Type B pancreatic cell (in vitro differentiated cells): ENCODE data around the gene CNNM2. TPM values are rescaled to one million over a fixed set of nuclear protein-coding genes. Genes with fewer than 3 reads are reported as not detected.
"Not testable (repeated sequence)": the region's sequence is repeated elsewhere in the genome, so short reads cannot be mapped to it uniquely, and the experiment has no call there.

ENCODE experiments used
- DNase-seq: peaks from one replicate; pipeline ENCODE4 v3.0.0; 2021; ENCODE audit warnings: mixed read lengths; ENCODE audit not compliant: unreplicated experiment; ENCODE audit errors: extremely low spot score
- H3K27ac Mint-ChIP-seq: 2 replicates; pipeline ENCODE4 v1.8.0; 2021; ENCODE audit warnings: mild to moderate bottlenecking, mixed read lengths
- H3K27me3 Mint-ChIP-seq: 2 replicates; pipeline ENCODE4 v1.8.0; 2021; ENCODE audit warnings: mixed read lengths
- H3K36me3 Mint-ChIP-seq: 2 replicates; pipeline ENCODE4 v1.8.0; 2021; ENCODE audit warnings: mixed read lengths
- H3K4me1 Mint-ChIP-seq: one replicate; pipeline ENCODE4 v1.8.0; 2021; ENCODE audit warnings: mixed read lengths; ENCODE audit not compliant: unreplicated experiment
- H3K4me3 Mint-ChIP-seq: 2 replicates; pipeline ENCODE4 v1.8.0; 2021; ENCODE audit warnings: mild to moderate bottlenecking, mixed read lengths
- H3K9me3 Mint-ChIP-seq: 2 replicates; pipeline ENCODE4 v1.8.0; 2021; ENCODE audit warnings: mixed read lengths
- total RNA-seq: library from RNA; stranded (reverse); gene quantifications from 2 replicates; pipeline ENCODE4 v1.2.1, GENCODE V29; 2021; ENCODE audit warnings: low replicate concordance
- TF ChIP-seq, protein P1 (sequence below): fragments of 200-600 bp; sonication (generic); conservative IDR thresholded peaks from 2 replicates; pipeline ENCODE4 v1.5.0; 2021; ENCODE audit warnings: antibody characterized with exemption, mild to moderate bottlenecking

The CNNM2 gene
- total RNA-seq, 1 donor from 2014 or later: 9.8 TPM

DNA sequence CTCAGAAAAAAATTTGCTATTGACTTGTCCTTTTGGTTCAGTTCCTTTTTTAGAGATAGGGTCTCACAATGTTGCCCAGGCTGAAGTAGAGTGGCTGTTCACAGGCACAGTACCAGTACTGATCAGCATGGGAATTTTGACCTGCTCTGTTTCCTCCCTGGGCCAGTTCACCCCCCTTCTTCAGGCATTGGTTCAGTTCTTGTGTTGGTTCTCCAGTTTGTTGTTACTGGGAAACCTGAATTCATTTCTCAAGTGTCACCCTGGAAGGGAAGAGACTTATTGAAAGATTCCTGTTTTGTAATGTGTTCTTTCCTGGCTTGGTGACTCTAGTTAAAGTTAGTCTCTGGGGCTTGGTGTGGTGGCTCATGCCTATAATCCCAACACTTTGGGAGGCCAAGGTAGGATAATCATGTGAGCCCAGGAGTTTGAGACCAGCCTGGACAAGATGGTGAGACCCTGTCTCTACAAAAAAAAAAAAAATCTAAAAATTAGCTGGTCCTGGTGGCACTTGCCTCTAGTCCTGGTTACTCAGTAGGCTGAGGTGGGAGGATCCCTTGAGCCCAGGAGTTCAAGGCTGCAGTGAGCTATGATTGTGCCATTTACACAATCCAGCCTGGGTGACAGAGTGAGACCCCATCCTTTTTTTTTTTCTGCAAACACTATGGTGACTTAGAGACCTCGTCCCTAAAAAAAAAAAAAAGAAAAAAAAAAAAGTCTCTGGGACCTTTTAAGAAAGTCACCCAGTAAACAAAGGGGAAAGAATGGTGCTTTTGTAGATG lies 52.7 kb downstream of the CNNM2 start:
- H3K4me1 Mint-ChIP-seq: peaks cover 4% of the 10 kb centered on the region
- no peaks in the 10 kb centered on the region for H3K36me3 Mint-ChIP-seq
- no peaks in the 10 kb centered on the region for H3K9me3 Mint-ChIP-seq
- H3K4me3 Mint-ChIP-seq: no peak overlapping the region
- no peak for DNase-seq
- TF ChIP-seq, protein P1, sequence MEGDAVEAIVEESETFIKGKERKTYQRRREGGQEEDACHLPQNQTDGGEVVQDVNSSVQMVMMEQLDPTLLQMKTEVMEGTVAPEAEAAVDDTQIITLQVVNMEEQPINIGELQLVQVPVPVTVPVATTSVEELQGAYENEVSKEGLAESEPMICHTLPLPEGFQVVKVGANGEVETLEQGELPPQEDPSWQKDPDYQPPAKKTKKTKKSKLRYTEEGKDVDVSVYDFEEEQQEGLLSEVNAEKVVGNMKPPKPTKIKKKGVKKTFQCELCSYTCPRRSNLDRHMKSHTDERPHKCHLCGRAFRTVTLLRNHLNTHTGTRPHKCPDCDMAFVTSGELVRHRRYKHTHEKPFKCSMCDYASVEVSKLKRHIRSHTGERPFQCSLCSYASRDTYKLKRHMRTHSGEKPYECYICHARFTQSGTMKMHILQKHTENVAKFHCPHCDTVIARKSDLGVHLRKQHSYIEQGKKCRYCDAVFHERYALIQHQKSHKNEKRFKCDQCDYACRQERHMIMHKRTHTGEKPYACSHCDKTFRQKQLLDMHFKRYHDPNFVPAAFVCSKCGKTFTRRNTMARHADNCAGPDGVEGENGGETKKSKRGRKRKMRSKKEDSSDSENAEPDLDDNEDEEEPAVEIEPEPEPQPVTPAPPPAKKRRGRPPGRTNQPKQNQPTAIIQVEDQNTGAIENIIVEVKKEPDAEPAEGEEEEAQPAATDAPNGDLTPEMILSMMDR: no peak
- H3K27me3 Mint-ChIP-seq: no peaks in the 10 kb centered on the region
- H3K27ac Mint-ChIP-seq: no peak overlapping the region

DNA sequence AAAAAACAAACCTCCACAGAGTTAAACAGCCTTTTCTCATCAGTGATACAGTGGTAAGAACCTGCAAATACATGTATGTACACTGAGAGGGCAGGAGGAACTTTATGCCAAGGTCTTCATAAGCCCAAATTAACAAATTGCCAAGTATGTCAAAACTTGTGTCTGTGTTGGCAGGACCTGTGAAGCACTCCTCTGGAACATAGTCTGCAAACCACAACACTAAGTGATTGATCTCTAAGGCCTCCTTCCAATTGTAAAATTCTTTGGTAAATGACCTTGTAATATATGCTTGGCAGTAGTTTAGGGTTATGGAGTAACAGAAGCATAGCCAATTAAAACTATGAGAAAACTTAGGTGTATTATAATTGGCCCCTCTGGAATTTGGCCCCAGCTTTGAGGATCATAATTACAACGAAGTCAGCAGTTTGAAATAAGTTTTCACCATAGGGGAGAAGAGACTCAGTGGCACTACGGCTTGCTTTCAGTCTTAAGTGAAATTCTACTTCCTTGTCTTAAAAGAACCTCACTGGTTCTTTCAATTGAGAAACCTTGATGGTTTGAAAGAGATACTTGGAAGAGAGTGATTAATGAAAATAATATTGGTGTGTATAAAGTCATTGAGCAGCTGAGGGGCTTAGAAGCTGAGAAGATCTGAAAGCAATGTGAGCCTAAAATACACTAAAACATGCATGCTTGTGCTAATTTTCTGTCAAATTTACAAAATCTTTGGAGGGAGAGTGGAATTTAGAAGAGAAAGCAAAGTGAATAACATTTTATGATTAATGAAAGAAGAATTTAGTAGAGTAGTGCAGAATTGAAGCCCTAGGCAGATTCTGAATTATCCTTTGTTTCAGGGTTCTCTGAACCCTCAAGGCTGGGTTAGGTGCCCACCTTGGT lies 57.6 kb downstream of the CNNM2 start:
- DNase-seq: no peak
- no peaks in the 10 kb centered on the region for H3K36me3 Mint-ChIP-seq
- H3K9me3 Mint-ChIP-seq: no peaks in the 10 kb centered on the region
- peaks cover 9% of the 10 kb centered on the region for H3K4me1 Mint-ChIP-seq
- H3K27me3 Mint-ChIP-seq: no peaks in the 10 kb centered on the region
- H3K27ac Mint-ChIP-seq: peak overlapping the region; percentile 46
- TF ChIP-seq, protein P1: no peak
- no peak overlapping the region for H3K4me3 Mint-ChIP-seq

DNA sequence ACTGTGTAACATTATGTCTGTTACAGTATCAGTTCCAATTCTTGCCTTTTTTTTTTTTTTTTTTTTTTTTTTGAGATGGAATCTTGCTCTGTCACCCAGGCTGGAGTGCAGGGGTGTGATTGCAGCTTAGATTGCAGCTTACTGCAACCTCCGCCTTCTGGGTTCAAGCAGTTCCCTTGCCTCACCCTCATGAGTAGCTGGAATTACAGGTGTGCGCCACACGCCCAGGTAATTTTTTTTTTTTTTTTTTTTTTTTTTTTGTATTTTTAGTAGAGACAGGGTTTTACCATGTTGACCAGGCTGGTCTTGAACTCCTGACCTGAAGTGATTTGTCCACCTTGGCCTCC lies 58.3 kb downstream of the CNNM2 start:
- H3K4me3 Mint-ChIP-seq, H3K4me1 Mint-ChIP-seq, DNase-seq, H3K9me3 Mint-ChIP-seq, H3K27me3 Mint-ChIP-seq, H3K36me3 Mint-ChIP-seq, H3K27ac Mint-ChIP-seq: not testable (repeated sequence)

DNA sequence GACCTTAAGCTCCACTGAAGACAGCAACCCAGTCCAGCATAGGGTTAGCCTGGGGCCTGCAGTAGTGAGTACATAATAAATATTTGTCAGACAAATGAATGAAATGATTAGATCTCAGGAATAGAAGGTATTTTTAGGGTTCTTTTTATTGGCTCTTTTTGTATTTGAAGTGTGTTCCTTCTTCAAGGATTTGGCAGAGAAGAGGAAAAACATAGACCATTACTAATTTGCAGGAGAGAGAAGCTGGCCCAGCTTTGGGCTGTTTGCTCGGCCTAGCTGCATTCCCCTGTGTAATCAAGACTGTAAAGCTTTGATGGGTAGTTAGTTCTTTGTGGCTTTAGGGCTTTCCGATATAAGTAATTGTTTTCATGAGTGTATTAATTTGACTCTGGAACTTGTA lies 64.2 kb downstream of the CNNM2 start:
- TF ChIP-seq, protein P1: no peak
- H3K27me3 Mint-ChIP-seq: no peaks in the 10 kb centered on the region

DNA sequence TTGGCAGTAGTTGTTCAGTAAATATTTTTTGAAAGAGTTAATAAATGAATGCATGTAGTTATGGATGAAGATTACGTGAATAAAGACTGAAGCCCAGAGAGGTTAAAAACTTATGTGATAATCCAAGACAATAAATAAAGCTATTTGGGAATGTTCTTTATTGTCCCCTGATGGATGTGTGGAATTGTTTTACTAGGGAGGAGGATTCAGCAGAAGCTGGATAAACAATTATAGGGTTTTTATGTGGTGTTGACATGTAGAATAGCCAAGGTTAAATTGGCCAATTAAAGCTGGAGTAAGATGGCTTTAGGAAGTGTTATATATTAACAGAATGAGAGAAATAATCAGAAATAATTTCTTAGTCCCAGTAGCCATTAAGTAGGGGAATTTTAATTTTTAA lies 66.0 kb downstream of the CNNM2 start:
- Mint-ChIP-seq H3K27ac (no peak overlapping the region), H3K27me3 (no peaks in the 10 kb centered on the region), H3K36me3 (no peaks in the 10 kb centered on the region), H3K4me3 (no peak overlapping the region), H3K4me1 (peaks cover 4% of the 10 kb centered on the region), H3K9me3 (peaks cover 4% of the 10 kb centered on the region)
- DNase-seq: no peak
- TF ChIP-seq, protein P1: no peak

More for the DNA sequence above, 64.2 kb downstream of the CNNM2 start:
- peaks cover 4% of the 10 kb centered on the region for H3K4me1 Mint-ChIP-seq
- H3K27ac Mint-ChIP-seq: no peak overlapping the region
- H3K36me3 Mint-ChIP-seq: no peaks in the 10 kb centered on the region
- DNase-seq: no peak
- peaks cover 4% of the 10 kb centered on the region for H3K9me3 Mint-ChIP-seq
- H3K4me3 Mint-ChIP-seq: no peak overlapping the region

DNA sequence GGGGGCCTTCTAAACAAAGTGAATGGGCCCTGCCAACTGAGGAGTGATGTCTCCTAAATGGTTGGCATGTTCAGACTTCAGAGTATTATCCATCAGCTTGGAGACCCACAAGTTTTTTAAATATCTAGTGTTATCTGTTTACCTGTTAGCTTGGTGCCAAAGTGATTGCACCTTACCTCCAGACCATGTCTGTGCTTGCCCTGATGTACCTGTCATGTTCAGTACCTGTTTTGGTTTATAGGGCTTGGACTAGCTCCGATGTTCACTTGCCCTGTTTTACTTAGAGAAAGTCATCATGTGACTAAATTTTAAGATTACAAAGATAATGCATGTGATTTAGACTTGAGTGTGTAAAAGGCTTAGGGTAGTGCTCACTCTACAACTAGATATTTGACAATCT lies 67.7 kb downstream of the CNNM2 start:
- Mint-ChIP-seq H3K36me3 (no peaks in the 10 kb centered on the region), H3K4me1 (peaks cover 4% of the 10 kb centered on the region), H3K27me3 (no peaks in the 10 kb centered on the region), H3K9me3 (peaks cover 4% of the 10 kb centered on the region), H3K27ac (no peak overlapping the region), H3K4me3 (no peak overlapping the region)
- no peak for DNase-seq
- TF ChIP-seq, protein P1: no peak
